Measurements from ENCODE around the gene GPR25.

- no peak for TF ChIP-seq CTCF (IDR thresholded peaks at IDR 0.05 in 8 of 11, conservative IDR thresholded peaks at IDR 0.05 in 3 of 11)
- no peak for TF ChIP-seq POLR2A (IDR thresholded peaks at IDR 0.05)
These were observed 33.9 kb upstream of the GPR25 start for GRCh38 chr1:200838676-200839445.

Data from spleen (tissue), 7 donors.